GM19395 (cell line): ENCODE results near the gene LRRFIP1.

ENCODE experiments used
- ATAC-seq: cut with Tn5 transposase; IDR thresholded peaks from one replicate; pipeline ENCODE4 v1.9.1; 2021; ENCODE audit warnings: mild to moderate bottlenecking, moderate library complexity; ENCODE audit not compliant: unreplicated experiment

The LRRFIP1 gene

DNA sequence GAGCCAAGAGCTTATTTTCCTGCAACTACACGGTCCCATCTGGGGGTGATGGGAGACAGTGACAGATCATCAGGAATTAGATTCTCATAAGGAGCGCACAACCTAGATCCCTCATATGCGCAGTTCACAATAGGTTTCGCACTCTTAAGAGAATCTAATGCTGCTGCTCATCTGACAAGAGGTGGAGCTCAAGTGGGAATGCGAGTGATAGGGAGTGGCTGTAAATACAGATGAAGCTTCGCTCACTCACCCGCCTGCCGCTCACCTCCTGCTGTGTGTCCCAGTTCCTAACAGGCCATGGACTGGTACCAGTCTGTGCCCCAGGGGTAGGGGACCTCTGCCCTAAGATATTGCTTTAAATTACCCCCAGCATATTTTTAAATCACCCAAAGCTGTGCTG, 10.8 kb downstream of the LRRFIP1 start:
- ATAC-seq, result no peak

DNA sequence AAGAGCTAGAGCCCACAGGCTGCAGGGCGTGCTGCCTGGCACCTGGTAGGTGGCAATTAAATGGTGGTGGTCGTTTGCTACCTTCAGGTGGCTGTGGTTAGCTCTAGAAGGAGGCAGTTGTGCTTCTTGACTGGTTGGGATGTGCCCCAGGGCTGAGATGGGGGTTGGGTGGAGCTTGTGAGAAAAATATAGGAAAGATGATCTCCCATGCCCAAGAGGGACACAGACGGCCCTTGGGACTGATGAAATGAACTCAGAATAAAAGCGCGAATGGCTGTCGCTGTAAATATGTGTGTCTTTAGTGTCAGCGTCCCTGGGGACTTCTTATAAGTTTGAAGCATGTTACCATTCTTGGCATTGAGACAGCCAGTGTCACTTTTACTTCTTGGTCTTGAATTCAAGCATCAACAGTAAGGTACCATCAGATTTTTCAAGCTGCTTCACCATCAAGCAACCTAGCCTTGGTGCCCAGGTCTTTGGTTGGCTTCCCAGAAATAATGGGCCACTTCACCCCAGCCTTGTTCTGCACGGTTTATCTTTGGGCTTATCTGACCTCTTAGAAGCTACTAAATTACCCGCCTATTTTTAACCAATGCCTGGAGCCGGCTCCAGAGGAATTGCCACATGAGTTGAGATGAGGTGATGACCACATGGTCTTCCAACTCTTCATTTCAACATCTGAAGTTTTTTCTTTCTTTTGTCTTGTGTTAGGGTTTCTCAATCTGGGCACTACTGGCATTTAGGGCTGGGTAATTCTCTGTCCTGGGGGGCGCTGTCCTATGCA, 11.9 kb downstream of the LRRFIP1 start:
- no peak for ATAC-seq

DNA sequence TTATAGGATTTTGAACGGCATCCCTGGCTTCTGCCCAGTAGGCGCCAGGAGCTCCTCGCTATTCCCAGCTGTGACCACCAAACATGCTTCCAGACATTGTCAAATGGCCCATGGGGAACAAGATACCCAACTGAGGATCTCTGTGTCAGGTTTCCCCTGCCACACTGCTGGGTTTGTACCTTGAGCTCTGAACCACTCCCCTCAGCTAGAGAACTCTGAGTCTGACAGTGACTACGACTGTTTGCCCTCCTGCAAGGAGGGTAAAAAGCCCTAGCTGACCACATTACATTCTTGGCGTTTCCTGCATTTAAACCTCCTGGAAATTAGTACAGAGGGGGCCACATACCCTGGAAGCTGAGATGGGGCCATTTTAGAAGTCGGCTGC, 12.4 kb downstream of the LRRFIP1 start:
- no peak for ATAC-seq

DNA sequence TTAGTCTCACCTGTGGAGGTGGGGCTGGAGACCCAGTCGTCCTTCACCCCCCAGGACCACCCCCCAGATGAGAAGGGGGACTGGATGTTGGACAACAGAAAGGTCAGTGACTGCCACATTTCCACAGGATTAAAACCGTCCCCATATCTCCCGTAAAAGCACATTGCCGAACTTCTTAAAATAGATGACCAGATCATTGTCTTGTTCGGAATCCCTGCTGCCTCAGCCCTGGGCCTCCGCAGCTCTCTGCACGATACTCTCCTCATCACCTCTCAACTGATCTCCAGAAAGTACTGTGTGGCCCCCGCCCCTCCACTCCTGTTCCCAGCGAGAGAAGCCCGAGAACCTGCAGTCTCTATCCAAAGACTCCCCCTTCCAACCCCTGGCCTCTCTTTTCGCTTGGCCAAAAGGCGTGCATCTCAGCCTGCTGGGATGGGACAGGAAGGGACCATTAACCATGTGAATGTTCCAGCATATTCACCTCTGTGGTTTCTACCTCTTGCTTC, 13.2 kb downstream of the LRRFIP1 start:
- no peak for ATAC-seq

DNA sequence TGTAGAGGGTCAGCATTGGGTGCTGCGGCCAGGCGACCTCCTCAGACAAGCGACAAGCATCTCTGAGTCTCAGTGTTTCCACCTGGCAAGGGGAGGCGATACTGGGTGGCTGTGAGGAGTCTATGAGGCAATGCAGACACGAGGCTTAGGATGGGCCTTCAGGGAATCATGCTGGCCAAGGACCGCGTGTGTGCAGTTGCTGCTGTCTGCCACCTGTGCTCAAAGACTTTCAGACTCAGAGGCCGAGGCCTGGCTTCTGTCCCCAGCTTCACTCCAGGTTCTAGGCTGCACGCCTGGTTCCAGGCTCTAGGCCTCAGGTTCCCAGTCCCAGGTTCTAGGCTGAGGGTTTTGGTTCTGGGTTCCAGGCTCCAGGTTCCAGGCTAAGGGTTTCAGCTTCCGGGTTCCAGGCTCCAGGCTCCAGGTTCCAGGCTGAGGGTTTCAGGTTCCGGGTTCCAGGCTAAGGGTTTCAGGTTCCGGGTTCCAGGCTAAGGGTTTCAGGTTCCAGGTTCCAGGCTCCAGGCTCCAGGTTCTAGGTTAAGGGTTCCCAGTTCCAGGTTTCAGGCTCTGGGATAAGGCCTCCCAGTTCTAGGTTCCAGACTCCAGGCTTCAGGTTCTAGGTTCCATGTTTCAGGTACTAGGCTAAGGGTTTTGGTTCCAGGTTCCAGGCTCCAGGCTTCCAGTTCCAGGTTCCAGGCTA, 14.8 kb downstream of the LRRFIP1 start:
- ATAC-seq, result no peak

DNA sequence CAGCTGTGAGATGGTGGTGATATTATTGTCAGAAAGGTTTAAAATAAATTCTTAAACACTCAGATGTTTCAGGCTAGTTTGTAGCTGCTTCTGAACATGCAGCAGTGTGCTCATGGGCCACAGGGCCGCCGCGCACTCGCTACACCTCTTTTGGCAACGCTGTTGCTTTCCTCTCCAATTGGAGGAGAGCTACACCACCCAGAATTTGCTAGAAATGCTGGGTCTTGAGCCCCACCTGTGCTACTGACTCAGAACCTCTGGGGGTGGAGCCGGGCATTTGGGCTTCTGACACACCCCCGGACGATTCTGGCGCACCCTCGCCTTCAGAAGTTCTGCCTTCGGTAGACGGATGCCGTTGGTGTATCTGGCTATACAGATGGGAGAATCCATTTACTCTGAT, 15.7 kb downstream of the LRRFIP1 start:
- no peak for ATAC-seq

DNA sequence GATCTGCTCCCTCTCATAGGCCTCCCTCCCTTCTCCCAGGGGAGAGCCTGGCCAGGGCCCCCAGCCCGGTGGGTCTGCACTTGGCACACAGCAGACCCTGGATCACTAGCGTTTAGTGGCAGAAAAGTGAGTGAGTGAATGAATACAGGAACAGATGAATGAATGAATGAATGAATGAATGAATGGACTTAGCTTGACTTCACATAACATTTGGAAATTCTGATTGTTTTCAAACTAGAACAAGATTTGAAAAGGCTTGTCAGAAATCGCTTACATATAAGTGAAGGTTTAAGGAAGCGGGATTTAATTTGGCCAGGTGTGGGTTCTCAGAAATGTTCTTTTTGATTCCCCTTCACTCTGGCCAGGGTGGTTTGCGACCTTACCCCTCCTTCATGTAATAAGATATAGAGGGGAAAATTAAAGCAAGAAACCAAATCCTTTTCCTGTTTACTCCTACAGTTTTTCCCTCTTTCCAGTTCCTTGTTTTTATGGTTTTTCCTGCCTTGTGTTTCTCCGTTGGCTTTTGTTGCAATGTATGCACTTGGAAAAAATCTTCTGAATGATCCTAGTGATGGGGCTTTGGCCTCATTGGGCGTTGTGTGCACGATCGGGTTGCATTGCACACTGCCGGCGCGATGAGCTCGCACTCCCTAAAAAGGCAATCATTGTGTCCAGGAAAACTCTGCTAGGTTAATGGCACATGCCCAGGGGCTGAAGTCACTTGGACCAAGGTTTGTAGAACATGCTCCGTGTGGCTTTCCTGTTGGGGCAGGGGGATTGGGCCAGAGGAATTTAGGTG, 16.4 kb downstream of the LRRFIP1 start:
- no peak for ATAC-seq

DNA sequence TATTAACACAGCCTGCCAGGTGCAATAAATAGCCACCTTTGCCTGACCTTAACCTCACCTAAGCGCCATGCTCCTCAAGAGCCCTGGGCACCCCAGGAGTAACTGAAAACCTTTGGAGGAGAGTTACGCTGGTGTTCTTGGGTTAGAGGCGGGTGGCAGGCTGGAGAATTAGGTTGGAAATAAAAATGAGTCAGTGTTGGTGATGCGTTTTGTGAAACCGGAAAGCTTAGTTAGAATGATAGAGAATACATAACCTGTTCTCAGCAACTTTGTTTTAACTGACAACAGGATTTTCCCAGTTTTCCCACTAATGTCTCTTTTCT, 17.0 kb downstream of the LRRFIP1 start:
- no peak for ATAC-seq

DNA sequence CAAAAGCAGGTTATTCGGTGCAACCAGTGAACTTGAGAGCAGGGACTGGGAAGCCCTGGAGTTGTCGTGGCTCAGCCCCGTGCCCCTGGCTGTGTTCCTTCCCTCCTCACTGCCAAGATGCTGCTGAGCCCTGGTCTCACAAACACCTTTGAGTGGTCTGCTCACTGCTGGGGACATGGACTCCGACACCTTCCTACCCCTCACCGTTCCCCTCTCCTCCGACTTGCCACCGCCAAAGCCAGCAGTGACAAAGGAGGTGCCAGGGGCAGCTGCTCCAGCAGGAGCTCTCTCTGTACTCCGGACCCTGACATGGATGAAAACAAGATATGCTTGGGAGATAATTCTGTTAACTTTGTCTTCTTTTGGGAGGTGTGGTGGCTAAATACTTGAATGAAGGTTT, 17.9 kb downstream of the LRRFIP1 start:
- ATAC-seq, result no peak

DNA sequence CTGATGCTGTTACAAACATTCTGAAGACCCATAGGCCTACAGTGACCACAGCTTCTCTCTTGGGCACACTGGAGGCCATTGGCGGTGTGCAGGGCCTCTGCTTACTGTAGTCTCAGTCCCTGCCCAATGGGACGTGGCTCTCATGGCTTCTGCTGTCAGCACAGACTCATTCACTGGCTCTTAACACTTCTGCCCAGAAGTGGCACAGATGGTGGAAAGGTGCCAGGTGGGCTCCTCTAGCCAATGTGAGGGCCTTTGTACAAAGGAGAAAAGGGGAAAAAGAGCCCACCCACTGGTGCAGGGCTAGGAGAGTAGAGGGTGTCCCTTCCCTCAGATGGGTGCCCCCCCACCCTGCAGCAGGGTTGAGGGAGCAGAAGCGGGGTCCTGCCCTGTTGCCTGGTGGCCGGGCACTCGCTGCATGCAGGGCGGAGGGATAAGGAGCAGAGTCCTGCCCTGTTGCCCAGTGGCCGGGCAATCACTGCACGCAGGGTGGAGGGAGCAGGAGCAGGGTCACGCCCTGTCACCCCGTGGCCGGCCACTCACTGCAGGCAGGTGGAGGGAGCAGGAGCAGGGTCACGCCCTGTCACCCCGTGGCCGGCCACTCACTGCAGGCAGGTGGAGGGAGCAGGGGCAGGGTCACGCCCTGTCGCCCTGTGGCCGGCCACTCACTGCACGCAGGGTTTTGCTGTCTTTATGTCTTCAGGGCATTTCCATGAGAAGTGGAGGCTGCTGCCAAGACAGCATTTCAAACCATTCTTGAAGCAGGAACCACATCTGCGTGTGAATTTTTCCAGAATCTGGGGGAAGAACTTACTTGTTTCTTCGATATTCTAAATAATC, 20.0 kb downstream of the LRRFIP1 start:
- ATAC-seq, result no peak

DNA sequence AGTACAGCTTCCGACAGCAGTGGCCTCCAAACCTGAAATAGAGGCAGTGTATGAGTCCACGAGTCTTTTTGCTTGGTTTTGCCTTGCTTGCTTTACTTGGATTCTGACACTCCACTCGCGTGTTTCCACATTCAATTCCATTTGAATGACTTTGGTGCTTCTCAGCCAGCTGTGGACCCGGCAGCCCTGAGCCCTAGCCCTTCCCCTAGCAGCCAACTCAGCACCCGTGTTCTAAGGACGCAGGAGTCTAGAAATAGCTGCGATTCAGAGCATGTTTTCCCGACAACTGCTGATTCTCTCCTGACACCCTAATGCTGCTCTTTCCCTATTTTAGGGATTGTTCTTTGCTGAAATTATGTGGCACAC, 20.6 kb downstream of the LRRFIP1 start:
- no peak for ATAC-seq

DNA sequence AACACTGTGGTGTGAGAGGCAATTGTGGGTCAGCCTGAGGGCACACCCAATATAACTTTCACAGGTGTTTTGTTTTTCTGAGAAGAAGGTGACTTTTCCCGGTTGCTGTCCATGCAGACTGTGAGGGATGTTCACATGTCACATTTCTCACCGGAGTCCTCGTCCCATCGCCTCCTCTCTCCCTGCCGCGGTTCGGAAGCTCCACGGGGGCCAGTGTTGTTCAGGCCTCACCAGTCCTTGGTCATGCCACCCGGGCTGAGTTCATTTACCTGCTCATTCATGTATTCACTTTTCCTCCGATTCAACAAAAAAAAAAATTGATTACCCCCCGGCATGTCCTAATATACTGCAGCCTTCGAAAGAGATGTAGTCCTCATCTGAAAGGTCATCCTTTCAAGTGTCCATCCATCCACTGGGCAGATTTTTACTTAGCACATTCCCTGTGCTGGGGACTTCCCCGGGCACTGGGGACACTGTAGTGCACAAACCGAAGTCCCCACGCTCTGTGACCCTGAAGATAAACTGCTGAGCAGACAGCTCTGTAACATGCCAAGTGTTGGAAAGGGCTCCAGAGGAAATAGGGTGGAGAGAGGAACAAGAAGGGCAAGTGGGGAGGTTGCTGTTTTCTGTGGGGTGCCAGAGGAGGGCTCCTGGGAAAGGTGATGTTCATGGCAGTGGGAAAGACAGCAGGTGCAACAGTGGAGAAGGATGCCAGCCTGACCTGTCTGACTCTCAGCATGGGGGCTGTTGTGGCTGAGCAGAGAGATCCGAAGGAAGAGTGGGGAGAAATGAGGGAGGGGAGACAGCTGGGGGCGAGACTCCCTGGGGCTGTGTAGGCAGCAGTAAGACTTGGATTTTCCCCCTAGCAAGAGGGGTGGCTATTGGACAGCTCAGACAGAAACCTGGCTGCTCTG, 22.4 kb downstream of the LRRFIP1 start:
- no peak for ATAC-seq

DNA sequence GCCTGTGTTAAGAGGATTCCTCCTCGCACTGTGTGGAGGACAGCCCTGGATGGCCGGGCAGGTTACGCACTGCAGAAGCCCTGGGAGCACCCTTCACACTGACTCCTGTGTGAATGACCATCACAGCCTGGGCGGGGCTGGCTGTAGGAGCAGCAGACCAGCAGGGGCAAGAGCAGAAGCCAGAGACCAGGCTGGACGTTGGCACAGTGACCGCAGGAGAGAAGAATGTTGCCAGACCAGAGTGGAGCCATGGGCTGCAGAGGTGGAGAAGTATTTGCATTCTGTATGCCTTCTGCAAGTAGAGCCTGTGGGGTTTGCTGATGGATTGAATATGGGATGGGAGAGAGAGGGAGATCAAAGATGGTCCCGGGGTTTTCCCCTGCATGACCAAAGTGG, 23.1 kb downstream of the LRRFIP1 start:
- no peak for ATAC-seq

DNA sequence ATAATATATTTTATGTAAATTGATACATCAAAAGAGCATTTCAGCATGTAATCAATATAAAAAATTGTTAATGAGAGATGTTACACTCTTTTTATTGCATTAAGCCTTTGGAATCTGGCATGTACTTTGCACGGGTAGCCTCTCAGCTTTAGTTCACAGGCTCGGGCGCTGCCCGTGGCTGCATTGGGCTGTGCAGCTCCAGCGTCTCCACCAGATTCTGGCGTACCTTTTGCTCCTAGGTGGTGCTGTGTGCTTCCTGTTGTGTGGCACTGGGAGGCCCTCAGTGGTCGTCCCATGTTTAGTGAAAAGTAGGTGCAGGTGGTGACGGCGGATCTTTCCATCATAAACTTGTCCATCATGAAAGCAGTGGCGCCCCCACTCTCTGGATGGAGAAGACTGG, 24.4 kb downstream of the LRRFIP1 start:
- no peak for ATAC-seq

DNA sequence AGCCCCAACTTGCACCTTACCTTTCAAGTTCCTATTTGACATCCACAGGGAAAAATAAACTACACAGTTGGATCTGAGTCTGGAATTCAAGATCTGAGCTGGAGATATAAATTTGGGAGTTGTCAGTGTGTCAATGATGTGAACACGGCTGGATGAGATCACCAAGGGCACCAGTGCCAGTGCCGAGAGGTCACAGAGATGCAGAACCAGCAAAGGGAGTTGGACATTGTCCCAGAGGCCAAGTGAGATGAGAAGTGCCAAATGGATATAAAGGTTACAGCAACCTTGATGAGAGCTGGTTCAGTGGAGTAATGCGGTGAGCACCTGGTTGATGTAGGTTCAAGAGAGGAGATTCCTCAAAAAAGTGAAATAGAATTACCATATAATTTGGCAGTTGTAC, 24.8 kb downstream of the LRRFIP1 start:
- no peak for ATAC-seq

DNA sequence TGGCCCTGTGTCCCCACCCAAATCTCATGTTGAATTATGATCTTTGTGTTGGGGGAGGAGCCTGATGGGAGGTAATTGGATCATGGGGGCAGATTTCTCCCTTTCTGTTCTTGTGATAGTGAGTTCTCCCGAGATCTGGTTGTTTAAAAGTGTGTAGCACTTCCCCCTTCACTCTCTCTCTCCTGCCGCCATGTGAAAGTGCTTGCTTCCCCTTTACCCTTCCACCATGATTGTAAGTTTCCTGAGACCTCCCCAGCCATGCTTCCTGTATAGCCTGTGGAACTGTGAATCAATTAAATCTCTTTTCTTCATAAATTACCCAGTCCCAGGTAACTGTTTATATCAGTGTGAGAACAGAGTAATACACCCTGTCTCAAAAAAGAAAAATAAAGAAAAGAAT, 25.5 kb downstream of the LRRFIP1 start:
- no peak for ATAC-seq

DNA sequence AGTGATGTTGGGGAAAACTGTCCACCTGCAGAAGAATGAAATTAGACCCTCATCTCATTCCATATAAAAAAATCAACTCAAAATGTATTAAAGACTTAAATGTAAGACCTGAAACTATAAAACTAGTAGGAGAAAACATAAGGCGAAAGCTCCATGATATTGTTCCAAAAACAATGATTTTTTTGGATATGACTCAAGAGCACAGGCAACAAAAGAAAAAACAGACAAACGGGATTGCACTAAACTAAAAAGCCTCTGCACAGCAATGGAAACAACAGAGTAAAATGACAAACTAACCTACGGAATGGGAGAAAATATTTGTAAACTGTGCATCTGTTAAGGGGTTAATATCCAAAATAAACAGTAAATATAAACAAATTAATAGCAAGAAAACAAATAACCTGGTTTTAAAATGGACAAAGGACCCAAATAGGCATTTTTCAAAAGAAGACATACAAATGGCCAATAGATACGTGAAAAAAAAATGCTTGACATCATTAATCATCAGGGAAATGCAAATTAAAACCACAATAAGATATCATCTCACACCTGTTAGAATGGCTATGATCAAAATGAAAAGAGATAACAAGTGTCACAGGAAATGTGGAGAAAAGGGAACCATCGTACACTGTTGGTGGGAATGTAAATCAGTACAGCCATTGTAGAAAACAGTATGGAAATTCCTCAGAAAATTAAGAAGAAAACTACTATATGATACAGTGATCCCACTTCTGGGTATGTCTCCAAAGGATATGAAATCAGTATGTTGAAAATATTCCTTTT, 26.6 kb downstream of the LRRFIP1 start:
- no peak for ATAC-seq

DNA sequence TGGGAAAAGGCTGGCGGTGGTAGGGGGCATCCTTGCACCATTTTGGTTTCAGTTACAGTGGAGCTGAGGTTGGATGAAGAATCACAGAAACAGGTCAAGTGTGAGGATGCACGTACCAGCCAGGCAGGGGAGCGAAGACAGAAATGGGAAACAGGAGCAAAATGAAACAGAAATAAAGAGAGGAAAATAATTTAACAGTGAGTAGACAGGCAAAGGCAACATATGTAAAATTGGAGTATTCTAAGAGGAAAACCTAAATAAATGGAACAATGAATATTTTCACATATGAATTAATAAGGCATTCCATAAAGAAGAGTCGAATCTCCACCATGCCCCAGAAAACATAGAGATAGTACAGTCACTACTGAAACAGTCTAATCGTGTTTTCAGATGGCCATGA, 29.7 kb downstream of the LRRFIP1 start:
- no peak for ATAC-seq

DNA sequence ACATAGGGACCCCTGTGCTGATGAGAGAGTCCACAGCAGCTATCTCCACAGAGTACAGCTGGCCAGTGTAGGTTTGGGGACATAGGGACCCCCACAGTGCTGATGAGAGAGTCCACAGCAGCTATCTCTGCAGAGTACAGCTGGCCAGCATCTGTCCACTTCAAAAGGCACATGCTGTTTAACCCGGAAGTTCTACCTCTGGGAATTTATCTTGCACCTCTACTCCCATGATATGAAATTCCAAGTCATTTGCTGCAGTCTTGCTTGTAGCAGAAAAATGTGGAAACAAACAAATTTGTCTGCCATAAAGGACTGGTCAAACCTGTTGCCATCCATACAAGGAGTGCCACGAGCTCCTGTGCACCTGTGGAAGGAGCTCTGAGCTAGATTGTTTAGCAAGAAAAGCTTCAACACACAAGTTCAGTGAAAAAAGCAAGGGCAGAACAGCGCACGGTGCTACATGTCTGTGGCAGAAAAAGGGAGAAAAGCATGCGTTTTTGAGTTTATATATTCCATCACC, 33.1 kb downstream of the LRRFIP1 start:
- no peak for ATAC-seq
